HG03064 (cell line): Measurements from ENCODE around the gene ZNF526.
"Not testable (repeated sequence)": the region's sequence is repeated elsewhere in the genome, so short reads cannot be mapped to it uniquely, and the experiment has no call there.

Experiments used
- ATAC-seq: cut with Tn5 transposase; IDR thresholded peaks from one replicate; pipeline ENCODE4 v1.9.1; 2021; ENCODE audit warnings: low read depth; ENCODE audit not compliant: unreplicated experiment

The ZNF526 gene

GRCh38 chr19:42254850-42255765, 35.0 kb downstream of the ZNF526 start, which contains the start of gene ERF:
Gene ERF (minus strand): TSS chr19:42255128. CDS start chr19:42254999, 129 bp downstream.
- peak; percentile 49 for ATAC-seq

GRCh38 chr19:42255766-42256745, 35.9 kb downstream of the ZNF526 start:
- ATAC-seq, result no peak

GRCh38 chr19:42257842-42258241, 37.7 kb downstream of the ZNF526 start:
- ATAC-seq, result not testable (repeated sequence)

- no peak for ATAC-seq
Observed at GRCh38 chr19:42261763-42262162, 41.7 kb downstream of the ZNF526 start.

- not testable (repeated sequence) for ATAC-seq
Observed at GRCh38 chr19:42266105-42266504, 46.0 kb downstream of the ZNF526 start.

GRCh38 chr19:42266928-42267603, 47.0 kb downstream of the ZNF526 start:
- ATAC-seq, result not testable (repeated sequence)

- no peak for ATAC-seq
Observed at GRCh38 chr19:42267644-42268141, 47.6 kb downstream of the ZNF526 start.

- peak; percentile 49 for ATAC-seq
Observed at GRCh38 chr19:42268142-42268703, 48.1 kb downstream of the ZNF526 start.

GRCh38 chr19:42268704-42269477, 48.8 kb downstream of the ZNF526 start, which contains the start of gene CIC:
Gene CIC (plus strand): TSS chr19:42269252. CDS start chr19:42271784, 2,532 bp downstream.
- peak; percentile 73 for ATAC-seq

- ATAC-seq, result no peak
Observed at GRCh38 chr19:42269478-42270345, 49.6 kb downstream of the ZNF526 start.

GRCh38 chr19:42270346-42271044, 50.4 kb downstream of the ZNF526 start:
- ATAC-seq, result no peak

GRCh38 chr19:42271045-42271419, 50.9 kb downstream of the ZNF526 start:
- no peak for ATAC-seq

GRCh38 chr19:42271861-42272534, 51.9 kb downstream of the ZNF526 start:
- ATAC-seq, result no peak

GRCh38 chr19:42272535-42272897, 52.4 kb downstream of the ZNF526 start:
- ATAC-seq, result no peak

- ATAC-seq, result no peak
Observed at GRCh38 chr19:42272989-42273406, 52.9 kb downstream of the ZNF526 start.

- ATAC-seq, result no peak
Observed at GRCh38 chr19:42273407-42274064, 53.4 kb downstream of the ZNF526 start.
